HG03095 (cell line): ENCODE data around the gene USP24.
A peak's percentile ranks its signal among the peaks of the same experiment; 100 is the strongest.

ENCODE experiments used
- ATAC-seq: cut with Tn5 transposase; IDR thresholded peaks from one replicate; pipeline ENCODE4 v1.9.1; 2021; ENCODE audit warnings: moderate library complexity; ENCODE audit not compliant: unreplicated experiment

Gene USP24

DNA sequence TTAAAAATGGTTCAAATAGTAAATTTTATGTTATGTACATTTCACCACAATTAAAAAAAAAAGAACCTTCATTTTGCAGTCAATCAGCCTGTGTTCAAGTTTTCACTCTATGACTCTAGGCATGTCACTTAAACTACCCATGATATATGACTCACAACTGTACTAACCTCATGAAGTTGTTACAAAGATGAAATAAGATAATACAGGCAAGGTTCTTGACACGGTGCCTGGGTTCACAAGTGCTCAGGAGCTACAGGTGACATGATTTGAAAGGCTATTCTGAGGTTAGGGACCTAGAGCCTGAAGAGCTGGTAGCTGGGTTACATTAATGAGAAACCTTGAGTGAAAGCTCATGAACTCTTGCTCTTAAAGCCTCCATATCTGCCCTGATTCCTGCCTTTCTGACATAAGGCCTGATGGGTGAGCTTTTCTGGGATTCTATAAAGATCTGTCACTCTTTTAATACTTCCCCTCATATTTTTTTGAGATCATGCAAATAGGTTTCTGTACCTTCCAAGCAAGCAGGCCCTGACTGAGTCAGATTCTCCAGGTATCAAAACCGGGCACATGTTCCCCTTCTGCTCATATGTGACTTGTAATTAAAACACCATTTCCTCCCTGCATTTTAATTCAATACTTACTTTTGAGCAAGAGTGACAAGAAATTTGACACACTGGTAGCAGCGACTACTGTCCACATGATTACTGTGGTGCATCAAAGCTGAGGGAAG is 141.8 kb downstream of the USP24 start:
- peak; percentile 63 for ATAC-seq

DNA sequence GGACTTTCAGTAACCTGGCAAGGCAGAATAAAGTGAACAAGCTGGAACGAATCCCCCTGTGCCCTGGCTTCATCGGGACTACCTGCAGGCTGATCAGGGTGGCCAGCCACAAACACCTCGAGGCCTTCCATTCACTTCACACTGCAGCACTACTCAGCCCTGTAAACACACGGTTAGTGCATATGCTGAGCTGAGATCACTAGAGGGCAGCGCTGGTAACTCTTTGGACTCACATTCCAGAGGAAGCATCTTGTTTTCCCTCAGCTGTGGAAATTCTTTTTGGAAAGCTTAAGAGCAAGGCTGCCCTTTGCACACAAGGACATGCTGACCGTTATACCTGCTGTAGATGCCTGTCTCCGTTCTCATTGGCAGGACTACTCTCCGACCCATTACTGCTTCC is 143.7 kb downstream of the USP24 start:
- no peak for ATAC-seq

DNA sequence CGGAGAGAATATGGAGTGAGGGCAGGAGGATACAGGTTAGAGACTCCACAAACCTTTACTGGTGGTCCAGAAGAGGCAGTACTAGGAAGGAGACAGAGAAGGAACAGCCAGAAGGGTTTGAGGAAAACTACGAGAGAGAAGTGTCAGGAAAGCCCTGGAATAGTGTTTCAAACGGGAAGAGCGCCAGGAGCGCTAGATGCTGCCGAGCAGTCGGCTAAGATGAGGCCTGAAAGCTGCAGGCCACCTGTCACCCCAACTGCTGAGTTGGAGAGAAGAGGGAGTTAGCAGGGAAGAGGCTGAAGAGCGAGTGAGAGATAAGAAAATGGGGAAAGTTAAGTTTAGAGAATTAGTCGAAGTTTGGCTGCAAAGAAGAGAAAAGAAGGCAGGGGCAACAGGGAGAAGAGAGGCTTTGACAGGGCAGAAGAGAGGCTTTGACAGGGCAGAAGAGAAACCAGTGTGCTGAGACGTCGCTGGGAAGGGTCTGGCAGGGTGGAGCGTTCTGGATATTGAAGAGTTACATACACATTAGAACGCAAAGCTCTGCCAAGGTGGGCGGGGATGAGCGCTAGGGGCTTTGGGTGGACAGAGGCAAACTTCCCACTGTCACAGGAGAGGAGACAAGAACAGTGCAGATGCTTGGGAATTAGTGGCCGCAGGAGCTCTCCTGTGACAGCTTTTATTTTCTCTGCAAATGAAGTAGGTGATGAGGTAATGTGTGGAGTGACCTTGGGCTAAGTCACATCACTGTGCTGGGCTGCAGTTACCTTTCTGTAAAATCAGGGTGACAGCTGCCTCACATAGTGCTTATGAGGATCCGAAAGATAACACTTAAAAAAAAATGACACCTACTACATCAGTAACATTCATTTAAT is 144.6 kb downstream of the USP24 start:
- ATAC-seq = no peak

DNA sequence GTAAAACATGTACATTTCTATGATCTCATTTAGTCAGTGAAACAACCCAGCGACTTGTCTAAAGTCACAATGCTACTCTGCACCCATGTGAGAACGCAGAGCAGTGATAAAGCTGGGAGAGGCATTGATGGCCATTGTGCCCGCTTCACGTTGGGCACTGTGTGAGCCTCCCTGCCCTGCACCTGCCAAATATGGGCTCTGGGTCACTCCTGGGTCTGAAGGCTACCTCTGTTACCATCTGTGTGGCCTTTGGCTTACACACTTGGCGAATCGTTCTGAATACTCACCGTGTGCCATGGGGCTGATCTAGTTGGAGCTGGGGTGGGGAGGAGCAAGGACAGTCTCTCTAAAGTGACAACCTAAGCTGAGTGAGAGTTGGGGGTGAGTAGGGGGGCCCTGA is 145.9 kb downstream of the USP24 start:
- no peak for ATAC-seq

DNA sequence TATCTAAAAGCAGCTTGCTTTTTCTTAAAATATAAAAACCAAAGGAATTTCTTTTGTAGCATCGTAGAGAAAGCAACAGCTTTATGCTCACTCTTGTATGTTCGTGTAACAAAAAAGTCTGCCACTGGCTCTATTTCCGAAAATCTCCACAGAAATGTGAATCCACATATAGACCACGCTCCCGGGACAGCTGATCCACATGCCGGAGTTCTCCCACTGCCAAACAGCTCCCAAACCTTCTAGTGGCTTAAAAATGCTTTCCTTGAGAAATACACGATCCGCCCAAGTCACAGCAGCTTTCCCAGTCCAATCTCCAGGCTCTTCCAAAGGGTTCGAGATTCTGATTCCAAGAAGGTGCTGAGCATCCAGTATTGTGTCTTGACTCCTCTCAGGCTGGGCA is 146.5 kb downstream of the USP24 start:
- ATAC-seq = no peak

DNA sequence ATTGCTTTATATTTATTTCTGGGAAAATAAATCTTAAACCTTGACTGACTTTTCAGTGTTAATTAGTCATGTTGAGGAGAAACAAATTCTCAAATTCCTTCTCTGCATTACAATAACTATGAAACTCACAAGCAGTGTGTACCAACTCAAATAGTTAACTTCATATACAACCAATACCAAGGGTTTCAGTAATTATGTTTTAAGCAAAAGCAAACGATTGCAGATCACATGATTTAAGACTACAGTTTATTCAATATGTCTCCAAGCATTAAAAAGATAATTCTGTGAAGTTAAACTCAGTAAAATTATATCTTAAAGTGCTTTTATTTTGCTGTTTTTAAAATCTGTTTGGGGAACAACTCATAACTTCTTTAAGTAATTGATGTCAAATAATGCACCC is 147.2 kb downstream of the USP24 start:
- no peak for ATAC-seq

DNA sequence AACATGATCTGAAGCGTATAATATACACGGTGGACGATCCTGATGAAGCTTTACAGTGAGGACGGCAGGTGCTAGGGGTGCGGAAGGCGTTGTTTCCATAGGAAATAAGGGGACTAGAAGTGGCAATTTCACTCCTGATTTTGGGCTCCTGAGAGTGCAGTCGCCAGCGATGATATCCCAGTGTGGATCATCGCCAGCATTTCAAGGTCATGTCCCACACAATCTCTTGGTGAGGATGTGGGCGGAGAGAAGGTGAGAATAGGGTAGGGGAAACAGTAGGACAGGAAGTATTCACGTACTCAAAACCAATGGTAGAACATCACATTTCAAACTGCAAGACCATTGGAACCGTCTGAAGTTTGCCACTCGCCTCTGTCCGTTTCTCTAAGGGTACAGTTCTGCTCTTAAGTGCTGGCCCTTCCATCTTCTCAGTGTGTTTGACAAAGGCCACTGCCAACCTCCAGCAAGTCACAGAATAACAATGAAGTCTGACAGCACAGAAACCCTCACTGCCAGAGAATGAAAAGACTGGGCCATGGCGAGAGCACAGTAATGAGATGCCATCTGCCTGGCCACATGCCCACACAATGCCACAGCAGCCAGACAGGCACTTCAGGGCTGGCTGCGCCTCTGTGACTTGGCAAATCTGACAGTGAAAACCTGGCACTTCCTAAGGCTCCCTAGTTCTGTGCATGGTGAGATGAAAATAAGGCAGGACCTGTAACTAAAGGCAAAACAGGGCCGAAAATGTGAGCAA is 148.0 kb downstream of the USP24 start:
- ATAC-seq = no peak

GRCh38 chr1:55065648-55066047 is 149.5 kb downstream of the USP24 start:
- no peak for ATAC-seq

DNA sequence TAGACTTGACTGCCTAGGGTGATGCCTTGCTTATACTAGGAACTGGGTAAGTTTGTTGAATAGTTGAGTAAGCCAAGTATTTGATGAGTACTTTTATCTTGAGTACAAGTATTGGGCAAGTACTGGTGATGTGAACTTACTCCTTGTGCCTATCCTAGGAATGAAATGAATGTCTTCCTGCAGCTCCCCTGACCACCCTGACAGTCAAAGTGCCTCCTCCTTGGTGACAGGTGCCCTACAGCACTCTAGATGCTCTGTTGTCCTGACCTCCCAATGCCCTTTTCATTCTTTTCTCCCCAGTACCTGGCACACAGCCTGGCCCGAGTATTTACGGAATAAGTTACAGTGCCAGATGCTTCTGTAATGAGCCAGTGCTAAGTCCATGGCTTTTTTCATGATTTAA is 150.3 kb downstream of the USP24 start:
- ATAC-seq = no peak

- ATAC-seq = no peak
These were observed 151.0 kb downstream of the USP24 start for GRCh38 chr1:55064071-55064581.

GRCh38 chr1:55063577-55063942 is 151.6 kb downstream of the USP24 start:
- no peak for ATAC-seq

- no peak for ATAC-seq
These were observed 152.2 kb downstream of the USP24 start for GRCh38 chr1:55062801-55063576.

DNA sequence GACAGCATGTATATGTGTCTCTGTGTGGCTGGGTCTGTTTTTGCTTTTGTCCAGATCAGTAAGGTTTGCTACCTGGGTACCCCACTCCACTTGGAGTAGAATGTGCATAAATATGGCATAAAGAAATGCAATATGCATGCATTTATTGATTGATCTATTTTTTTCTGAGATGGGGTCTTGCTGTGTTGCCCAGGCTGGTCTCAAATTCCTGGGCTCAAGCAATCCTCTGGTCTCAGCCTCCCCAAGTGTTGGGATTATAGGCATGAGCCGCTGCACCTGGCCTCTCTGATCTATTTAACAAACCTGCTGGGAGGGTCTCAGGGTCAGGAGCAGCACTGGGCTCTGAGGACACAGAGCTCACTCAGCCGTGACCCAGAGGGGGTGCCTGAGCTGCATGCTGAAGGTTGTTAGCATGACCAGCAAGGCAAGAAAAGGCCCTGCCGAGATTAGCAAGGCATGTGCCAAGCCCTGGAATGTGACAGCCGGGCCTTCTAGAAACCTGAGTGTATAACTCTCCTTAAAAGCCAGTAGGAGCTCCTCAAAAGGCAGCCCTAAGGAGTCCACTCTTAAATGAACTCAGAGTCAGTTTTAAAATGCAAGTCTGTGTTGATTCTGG is 153.3 kb downstream of the USP24 start:
- ATAC-seq = no peak

GRCh38 chr1:55061000-55061705 is 154.0 kb downstream of the USP24 start:
- ATAC-seq = no peak

DNA sequence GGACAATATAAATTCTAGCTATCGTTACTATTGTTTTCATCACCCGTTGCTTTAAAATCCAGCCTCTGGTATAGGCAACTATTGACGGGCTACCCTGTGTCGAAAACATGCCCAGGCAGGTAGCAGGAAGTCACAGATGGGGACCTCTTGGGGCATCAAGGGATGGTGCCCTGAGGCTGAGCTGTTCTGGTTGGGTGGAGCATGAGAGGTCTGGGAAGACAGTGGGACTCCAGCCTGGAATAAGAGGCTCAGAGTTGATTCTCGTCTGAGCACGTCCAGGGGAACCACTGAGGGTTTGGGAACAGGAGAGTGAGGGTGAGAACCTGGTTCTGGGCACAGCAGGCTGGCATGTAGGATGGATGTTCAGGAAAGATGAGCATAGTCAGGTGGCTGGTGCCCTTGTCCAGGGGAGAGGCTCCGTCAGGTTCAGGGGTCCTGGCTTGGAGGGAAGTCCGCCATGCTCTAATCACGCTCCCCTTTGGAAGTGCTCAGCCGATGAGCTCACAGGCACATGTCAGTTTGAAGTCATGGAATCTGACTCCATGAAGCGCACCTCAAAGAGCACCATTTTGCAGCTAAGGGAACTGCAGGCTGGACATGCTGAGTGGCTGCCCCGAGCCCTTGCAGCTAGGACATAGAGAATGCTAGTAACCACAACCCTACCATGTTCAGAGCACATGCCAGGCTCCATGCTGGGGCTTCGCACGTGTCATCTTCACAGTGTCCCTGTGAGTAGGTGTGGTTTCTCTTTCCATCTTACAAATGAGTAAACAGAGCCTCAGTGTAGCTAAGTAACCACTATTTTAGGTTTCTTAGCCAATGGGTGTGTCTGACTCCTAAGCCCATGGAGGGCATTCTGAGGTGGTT is 154.8 kb downstream of the USP24 start:
- ATAC-seq = no peak

DNA sequence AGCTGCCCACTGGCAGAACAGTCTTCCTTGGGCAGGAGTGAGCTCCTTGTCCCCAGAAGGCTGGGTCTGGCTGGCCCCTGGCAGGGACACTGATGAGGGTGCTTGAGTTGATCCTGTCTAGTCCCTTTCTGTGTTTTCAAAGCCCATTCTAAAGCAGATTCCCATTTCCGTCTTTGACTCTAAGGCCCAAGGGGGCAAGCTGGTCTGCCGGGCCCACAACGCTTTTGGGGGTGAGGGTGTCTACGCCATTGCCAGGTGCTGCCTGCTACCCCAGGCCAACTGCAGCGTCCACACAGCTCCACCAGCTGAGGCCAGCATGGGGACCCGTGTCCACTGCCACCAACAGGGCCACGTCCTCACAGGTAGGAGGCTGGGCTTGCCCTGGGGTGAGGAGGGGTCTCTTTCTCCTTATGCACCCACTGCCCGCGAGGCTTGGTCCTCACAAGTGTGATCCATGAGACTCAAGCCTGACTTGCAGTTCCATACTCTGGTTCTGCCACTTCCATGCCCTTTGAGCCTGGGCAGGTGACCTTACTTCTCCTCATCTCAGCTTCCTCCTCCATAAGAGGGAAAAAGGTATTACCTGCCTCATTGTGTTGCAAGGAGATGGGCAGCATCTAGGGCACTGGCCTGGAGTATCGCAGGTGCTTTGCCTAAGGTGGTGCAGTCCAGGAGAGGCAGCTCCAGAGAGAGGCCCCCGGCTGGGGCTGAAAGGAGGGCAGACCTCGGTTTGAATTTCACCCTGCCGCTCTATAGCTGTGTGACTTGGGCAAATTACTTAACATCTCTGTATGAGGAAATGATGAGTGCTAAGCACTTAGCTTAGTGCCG is 155.6 kb downstream of the USP24 start:
- no peak for ATAC-seq

- no peak for ATAC-seq
These were observed 157.2 kb downstream of the USP24 start for GRCh38 chr1:55057956-55058298.
